Measurements from ENCODE around the gene EEIG2.

The EEIG2 gene

DNA sequence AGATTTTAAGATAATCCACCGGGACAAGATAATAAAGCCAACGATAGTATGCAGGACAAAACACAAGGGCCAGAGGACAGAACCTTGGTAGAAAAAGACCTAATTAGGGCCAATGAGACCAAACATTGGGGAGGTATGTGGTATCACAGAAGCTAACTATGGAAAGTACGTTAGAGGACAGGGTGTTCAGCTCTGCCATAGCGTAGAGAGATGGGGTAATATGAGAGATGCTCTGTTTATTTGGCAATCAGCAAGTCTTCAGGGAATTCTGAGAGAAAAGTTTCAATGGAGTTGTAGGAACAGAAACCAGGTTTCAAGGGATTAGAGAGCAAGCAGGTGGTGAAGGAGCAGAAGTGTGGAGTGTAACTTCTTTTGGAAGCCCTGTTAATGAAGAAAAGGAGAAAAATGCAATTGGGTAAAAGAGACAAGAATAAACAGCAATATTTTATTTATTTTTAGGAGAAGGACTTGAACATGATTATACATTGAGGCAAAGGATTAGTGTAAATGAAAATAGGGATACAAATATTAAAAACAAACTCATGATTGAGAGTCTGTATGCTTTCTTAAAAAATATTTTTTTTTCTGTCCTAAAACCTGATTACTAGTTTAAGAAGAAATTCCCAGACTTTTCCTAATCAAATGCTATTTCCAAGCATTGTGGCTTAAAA, 24.0 kb downstream of the EEIG2 start:
- TF ChIP-seq, protein P1, sequence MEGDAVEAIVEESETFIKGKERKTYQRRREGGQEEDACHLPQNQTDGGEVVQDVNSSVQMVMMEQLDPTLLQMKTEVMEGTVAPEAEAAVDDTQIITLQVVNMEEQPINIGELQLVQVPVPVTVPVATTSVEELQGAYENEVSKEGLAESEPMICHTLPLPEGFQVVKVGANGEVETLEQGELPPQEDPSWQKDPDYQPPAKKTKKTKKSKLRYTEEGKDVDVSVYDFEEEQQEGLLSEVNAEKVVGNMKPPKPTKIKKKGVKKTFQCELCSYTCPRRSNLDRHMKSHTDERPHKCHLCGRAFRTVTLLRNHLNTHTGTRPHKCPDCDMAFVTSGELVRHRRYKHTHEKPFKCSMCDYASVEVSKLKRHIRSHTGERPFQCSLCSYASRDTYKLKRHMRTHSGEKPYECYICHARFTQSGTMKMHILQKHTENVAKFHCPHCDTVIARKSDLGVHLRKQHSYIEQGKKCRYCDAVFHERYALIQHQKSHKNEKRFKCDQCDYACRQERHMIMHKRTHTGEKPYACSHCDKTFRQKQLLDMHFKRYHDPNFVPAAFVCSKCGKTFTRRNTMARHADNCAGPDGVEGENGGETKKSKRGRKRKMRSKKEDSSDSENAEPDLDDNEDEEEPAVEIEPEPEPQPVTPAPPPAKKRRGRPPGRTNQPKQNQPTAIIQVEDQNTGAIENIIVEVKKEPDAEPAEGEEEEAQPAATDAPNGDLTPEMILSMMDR (IDR thresholded peaks at IDR 0.05; ENCODE audit: control insufficient read depth, extremely low read depth, insufficient read depth), result no peak
- DNase-seq (ENCODE audit: low read depth), result no peak
- no peak overlapping the region for H3K4me3 ChIP-seq (ENCODE audit: low read depth, low read length)

DNA sequence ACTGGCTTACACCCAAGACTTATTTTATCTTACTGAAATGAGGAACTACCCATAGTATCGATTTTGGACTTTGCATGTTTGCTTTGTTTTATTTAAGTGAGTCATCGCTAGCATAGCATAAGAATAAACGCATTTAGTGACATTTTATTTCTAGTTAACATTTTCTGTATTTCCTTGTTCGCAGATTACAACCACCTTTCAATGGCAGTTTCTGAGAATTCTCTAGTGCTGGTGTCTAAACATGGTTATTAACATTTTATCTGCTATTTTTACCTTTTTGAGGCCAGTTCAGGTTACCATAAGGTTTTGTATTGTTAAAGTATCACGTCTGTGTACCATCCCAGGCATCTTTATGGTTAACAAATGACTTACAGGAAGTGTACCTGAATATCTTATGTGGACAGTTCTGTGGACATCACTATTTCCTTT, 24.5 kb downstream of the EEIG2 start:
- TF ChIP-seq, protein P1 (IDR thresholded peaks at IDR 0.05; ENCODE audit: control insufficient read depth, extremely low read depth, insufficient read depth), result no peak
- DNase-seq (ENCODE audit: low read depth), result no peak
- no peak overlapping the region for H3K4me3 ChIP-seq (ENCODE audit: low read depth, low read length)

DNA sequence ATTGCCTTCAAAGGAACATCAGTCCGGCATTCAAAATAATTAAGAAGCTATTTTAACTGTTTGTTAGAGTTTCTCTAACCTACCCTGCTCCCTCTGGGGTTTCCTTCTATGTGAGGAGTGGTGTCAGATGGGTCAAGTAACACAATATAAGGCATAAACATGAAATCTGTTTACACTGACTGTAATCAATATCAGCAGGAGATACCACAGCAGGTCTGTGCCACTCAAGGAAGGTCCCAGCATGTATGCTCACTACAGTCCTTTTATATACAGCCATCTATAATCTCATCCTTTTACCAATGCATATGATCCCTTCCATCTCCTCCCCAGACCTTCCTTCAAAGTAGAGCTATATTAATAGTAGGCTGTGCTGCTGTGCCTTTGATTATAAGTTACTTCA, 25.4 kb downstream of the EEIG2 start:
- DNase-seq (ENCODE audit: low read depth), result no peak
- no peak overlapping the region for H3K4me3 ChIP-seq (ENCODE audit: low read depth, low read length)
- TF ChIP-seq, protein P1 (IDR thresholded peaks at IDR 0.05; ENCODE audit: control insufficient read depth, extremely low read depth, insufficient read depth), result no peak

DNA sequence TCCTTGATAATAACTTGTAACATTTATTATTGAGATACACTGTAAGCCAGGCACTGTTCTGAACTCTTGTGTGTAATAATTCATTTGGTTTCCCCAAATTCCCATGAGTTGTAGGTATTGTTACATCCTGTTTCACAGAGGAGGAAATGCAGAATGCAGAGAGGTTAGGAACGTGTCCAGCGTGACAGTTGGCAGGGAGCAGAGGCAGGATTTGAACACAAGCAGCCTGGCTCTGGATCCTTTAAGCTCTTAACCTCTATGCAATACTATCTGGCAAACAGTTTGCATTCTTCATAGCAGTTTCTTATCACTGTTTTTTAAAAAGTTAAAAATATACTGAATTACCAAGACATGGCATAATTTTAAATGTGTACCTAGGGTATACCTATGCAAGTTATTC, 30.5 kb downstream of the EEIG2 start:
- H3K4me3 ChIP-seq (ENCODE audit: low read depth, low read length), result no peak overlapping the region
- TF ChIP-seq, protein P1 (IDR thresholded peaks at IDR 0.05; ENCODE audit: control insufficient read depth, extremely low read depth, insufficient read depth), result no peak
- DNase-seq (ENCODE audit: low read depth), result no peak

DNA sequence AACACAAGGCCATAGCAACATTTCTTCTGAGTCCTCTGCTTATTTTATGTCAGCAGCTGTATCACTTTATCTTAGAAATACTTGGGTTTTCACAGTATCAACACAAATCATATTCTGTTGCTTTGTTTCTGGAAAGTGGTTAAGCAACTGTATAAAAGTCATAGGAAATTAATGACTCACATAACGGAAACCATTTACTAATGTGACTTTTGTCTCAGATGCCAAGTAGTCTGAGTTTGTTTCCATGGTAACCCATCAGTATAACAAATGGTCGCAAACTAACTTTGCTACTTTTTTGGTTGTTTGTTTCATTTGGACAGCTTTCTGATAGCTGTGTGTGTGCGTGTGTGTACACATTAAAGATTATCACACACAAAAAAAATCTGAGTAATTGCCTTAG, 31.1 kb downstream of the EEIG2 start:
- no peak for DNase-seq (ENCODE audit: low read depth)
- no peak overlapping the region for H3K4me3 ChIP-seq (ENCODE audit: low read depth, low read length)
- TF ChIP-seq, protein P1 (IDR thresholded peaks at IDR 0.05; ENCODE audit: control insufficient read depth, extremely low read depth, insufficient read depth), result no peak

DNA sequence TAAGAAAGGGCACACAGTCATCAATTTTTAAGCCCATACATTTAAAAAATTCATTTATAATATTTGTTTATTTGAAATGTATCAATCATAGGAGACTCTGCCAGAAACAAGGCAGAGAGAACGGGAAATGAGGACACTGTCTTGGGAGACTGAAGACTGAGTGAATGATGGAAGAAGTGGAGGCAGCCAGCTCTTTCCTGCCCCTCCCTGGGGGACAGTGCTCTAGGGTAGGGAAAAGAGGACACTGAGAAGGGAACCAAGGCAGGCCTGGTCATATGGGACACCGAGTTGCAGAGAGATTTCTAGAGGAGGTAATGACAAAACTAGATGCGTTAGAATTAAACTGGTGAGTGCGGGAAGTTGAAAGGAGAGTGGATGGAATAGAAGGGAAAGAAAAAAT, 31.6 kb downstream of the EEIG2 start:
- DNase-seq (ENCODE audit: low read depth), result no peak
- TF ChIP-seq, protein P1 (IDR thresholded peaks at IDR 0.05; ENCODE audit: control insufficient read depth, extremely low read depth, insufficient read depth), result no peak
- H3K4me3 ChIP-seq (ENCODE audit: low read depth, low read length), result no peak overlapping the region
